HepG2 (cell line): Measurements from ENCODE around the gene COASY. TPM values are rescaled to one million over a fixed set of nuclear protein-coding genes. Genes with fewer than 3 reads are reported as not detected.

ENCODE experiments used
- ARNT2 ChIP-seq: sonication (generic); formaldehyde crosslinking; IDR thresholded peaks from 2 replicates; pipeline ENCODE4 v1.8.0; 2022; ENCODE audit warnings: mild to moderate bottlenecking, low read depth, missing genetic modification reagents, moderate library complexity
- BORCS8-MEF2B ChIP-seq: sonication (generic); formaldehyde crosslinking; IDR thresholded peaks from 2 replicates; pipeline ENCODE4 v1.8.0; 2022; ENCODE audit warnings: mild to moderate bottlenecking, missing genetic modification reagents
- KDM5B ChIP-seq: sonication (generic); formaldehyde crosslinking; IDR thresholded peaks from 2 replicates; pipeline ENCODE4 v1.4.0; 2020; ENCODE audit warnings: missing genetic modification reagents, mild to moderate bottlenecking, borderline replicate concordance
- MZF1 ChIP-seq: sonication (generic); formaldehyde crosslinking; IDR thresholded peaks from 2 replicates; pipeline ENCODE4 v1.8.1; 2023; ENCODE audit warnings: mild to moderate bottlenecking, missing genetic modification reagents, borderline replicate concordance
- NFYC ChIP-seq: IDR thresholded peaks from 2 replicates; pipeline ENCODE4 v1.6.1; 2016; ENCODE audit warnings: missing genetic modification reagents, missing compliant biosample characterization
- NR2F2 ChIP-seq: IDR thresholded peaks from 2 replicates; pipeline ENCODE4 v1.6.1; 2012; ENCODE audit warnings: low read depth, inconsistent platforms, borderline replicate concordance
- POLR2AphosphoS5 ChIP-seq: IDR thresholded peaks from 2 replicates; pipeline ENCODE4 v1.6.1; 2012; ENCODE audit warnings: low read depth, low read length
- SALL1 ChIP-seq: sonication (generic); formaldehyde crosslinking; IDR thresholded peaks from 2 replicates; pipeline ENCODE4 v1.8.0; 2022; ENCODE audit warnings: mild to moderate bottlenecking, missing genetic modification reagents
- SOX5 ChIP-seq: IDR thresholded peaks from 2 replicates; pipeline ENCODE4 v1.6.1; 2016; ENCODE audit warnings: borderline replicate concordance
- TARDBP ChIP-seq: sonication (generic); formaldehyde crosslinking; IDR thresholded peaks from 2 replicates; pipeline ENCODE4 v1.8.0; 2022; ENCODE audit warnings: mild to moderate bottlenecking, missing genetic modification reagents
- ZMAT3 ChIP-seq: sonication (generic); formaldehyde crosslinking; conservative IDR thresholded peaks from 2 replicates; pipeline ENCODE4 v1.7.0; 2021; ENCODE audit warnings: missing genetic modification reagents
- ZNF225 ChIP-seq: sonication (generic); formaldehyde crosslinking; IDR thresholded peaks from 2 replicates; pipeline ENCODE4 v1.4.0; 2020; ENCODE audit warnings: mild to moderate bottlenecking, missing genetic modification reagents
- ZNF496 ChIP-seq: sonication (generic); formaldehyde crosslinking; IDR thresholded peaks from 2 replicates; pipeline ENCODE4 v1.8.1; 2023; ENCODE audit warnings: mild to moderate bottlenecking, moderate library complexity, missing genetic modification reagents; ENCODE audit not compliant: insufficient replicate concordance
- ZNF629 ChIP-seq: sonication (generic); formaldehyde crosslinking; conservative IDR thresholded peaks from 2 replicates; pipeline ENCODE4 v1.5.0; 2020; ENCODE audit warnings: missing genetic modification reagents
- ZSCAN12 ChIP-seq: sonication (generic); formaldehyde crosslinking; IDR thresholded peaks from 2 replicates; pipeline ENCODE4 v1.9.0; 2021; ENCODE audit warnings: mild to moderate bottlenecking, missing genetic modification reagents
- ZSCAN31 ChIP-seq: sonication (generic); formaldehyde crosslinking; IDR thresholded peaks from 2 replicates; pipeline ENCODE4 v1.5.0; 2020; ENCODE audit warnings: low read depth, mild to moderate bottlenecking, missing genetic modification reagents
- polyA plus RNA-seq, 8 experiments: library from polyadenylated mRNA; depleted of rRNA in 3 of 8; stranded (reverse) in 7 of 8; unstranded in 1 of 8; fragments of >200 nt; fragmentation: Illumina TruSeq in 4 of 8; extraction: Trizol in 4 of 8; gene quantifications; 2 replicates each; pipeline versions ENCODE4 v1.2.1 to v1.2.3, GENCODE V29; 2011 to 2016; ENCODE audit warnings: low read depth in 4 of 8, missing spikeins in 1 of 8, mixed read lengths in 1 of 8; ENCODE audit not compliant: insufficient read depth in 1 of 8
- total RNA-seq, 5 experiments: library from RNA; depleted of rRNA; stranded (reverse); fragments of >200 nt; fragmentation: Illumina TruSeq; extraction: Trizol; gene quantifications; 2 replicates each; pipeline ENCODE4 v1.2.3, GENCODE V29; 2016; ENCODE audit warnings: low read depth in 1 of 5
- TF ChIP-seq, protein P1 (sequence below): sonication (generic); formaldehyde crosslinking; conservative IDR thresholded peaks from 2 replicates; pipeline ENCODE4 v1.4.0; 2020; ENCODE audit warnings: mild to moderate bottlenecking, missing genetic modification reagents, moderate library complexity
- TF ChIP-seq, protein P2 (sequence below): sonication (generic); formaldehyde crosslinking; IDR thresholded peaks from 2 replicates; pipeline ENCODE4 v1.8.1; 2023; ENCODE audit warnings: missing genetic modification reagents, inconsistent platforms, borderline replicate concordance
- TF ChIP-seq, protein P3 (sequence below): IDR thresholded peaks from 2 replicates; pipeline ENCODE4 v1.6.1; 2012; ENCODE audit warnings: low read depth, low read length, improper control_type of control experiment
- TF ChIP-seq, protein P4 (sequence below): IDR thresholded peaks from 2 replicates; pipeline ENCODE4 v1.6.1; 2016
- TF ChIP-seq, protein P5 (sequence below): IDR thresholded peaks from 2 replicates; pipeline ENCODE4 v1.6.1; 2012; ENCODE audit warnings: inconsistent platforms
- TF ChIP-seq, protein P6 (sequence below): IDR thresholded peaks from 2 replicates; pipeline ENCODE4 v1.6.1; 2018; ENCODE audit warnings: missing genetic modification reagents, mild to moderate bottlenecking, missing compliant biosample characterization

The COASY gene
- total and polyA plus RNA-seq, 2 of the 13 experiments (the other 11 are each of a cell fraction or from before 2014, with no cell fraction given): 90.7 to 125 TPM

DNA sequence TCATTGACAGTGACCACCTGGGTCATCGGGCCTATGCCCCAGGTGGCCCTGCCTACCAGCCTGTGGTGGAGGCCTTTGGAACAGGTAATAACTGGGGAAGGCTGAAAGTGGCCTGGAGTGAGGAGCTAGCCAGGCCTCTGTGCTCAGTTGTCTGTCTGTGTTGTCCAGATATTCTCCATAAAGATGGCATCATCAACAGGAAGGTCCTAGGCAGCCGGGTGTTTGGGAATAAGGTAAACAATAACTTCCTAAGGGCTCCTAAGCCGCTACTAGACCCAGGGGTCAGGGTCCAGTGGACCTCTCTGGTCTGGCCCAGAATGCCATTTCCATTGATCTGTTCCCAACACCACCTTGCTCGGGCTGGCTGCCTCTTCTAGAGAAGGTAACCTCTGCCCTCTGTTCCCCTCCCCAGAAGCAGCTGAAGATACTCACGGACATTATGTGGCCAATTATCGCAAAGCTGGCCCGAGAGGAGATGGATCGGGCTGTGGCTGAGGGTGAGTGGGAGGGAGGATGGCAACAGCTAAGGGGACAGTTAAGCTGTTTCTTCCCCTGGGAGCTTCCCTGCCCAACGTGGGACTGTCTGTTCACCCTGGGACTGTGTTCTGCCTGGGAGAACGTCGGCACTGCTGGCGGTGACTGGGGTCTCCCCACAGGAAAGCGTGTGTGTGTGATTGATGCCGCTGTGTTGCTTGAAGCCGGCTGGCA lies 3.0 kb downstream of the COASY start (continued):
- peak; percentile 78 for TF ChIP-seq NR2F2
- no peak for TF ChIP-seq MZF1 (CRISPR knock-in tag)
- TF ChIP-seq TARDBP (CRISPR knock-in tag): peak; percentile 60
- TF ChIP-seq, protein P1, sequence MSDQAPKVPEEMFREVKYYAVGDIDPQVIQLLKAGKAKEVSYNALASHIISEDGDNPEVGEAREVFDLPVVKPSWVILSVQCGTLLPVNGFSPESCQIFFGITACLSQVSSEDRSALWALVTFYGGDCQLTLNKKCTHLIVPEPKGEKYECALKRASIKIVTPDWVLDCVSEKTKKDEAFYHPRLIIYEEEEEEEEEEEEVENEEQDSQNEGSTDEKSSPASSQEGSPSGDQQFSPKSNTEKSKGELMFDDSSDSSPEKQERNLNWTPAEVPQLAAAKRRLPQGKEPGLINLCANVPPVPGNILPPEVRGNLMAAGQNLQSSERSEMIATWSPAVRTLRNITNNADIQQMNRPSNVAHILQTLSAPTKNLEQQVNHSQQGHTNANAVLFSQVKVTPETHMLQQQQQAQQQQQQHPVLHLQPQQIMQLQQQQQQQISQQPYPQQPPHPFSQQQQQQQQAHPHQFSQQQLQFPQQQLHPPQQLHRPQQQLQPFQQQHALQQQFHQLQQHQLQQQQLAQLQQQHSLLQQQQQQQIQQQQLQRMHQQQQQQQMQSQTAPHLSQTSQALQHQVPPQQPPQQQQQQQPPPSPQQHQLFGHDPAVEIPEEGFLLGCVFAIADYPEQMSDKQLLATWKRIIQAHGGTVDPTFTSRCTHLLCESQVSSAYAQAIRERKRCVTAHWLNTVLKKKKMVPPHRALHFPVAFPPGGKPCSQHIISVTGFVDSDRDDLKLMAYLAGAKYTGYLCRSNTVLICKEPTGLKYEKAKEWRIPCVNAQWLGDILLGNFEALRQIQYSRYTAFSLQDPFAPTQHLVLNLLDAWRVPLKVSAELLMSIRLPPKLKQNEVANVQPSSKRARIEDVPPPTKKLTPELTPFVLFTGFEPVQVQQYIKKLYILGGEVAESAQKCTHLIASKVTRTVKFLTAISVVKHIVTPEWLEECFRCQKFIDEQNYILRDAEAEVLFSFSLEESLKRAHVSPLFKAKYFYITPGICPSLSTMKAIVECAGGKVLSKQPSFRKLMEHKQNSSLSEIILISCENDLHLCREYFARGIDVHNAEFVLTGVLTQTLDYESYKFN (CRISPR knock-in tag): peak; percentile 96
- no peak; the same call in 1 of the 2 replicates for TF ChIP-seq BORCS8-MEF2B (CRISPR knock-in tag)
- TF ChIP-seq NFYC: no peak
- TF ChIP-seq SOX5 (CRISPR knock-in tag): peak; percentile 75
- TF ChIP-seq, protein P2, sequence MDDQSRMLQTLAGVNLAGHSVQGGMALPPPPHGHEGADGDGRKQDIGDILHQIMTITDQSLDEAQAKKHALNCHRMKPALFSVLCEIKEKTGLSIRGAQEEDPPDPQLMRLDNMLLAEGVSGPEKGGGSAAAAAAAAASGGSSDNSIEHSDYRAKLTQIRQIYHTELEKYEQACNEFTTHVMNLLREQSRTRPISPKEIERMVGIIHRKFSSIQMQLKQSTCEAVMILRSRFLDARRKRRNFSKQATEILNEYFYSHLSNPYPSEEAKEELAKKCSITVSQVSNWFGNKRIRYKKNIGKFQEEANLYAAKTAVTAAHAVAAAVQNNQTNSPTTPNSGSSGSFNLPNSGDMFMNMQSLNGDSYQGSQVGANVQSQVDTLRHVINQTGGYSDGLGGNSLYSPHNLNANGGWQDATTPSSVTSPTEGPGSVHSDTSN (CRISPR knock-in tag): no peak
- no peak; the same call in 1 of the 2 replicates for TF ChIP-seq ZSCAN12 (CRISPR knock-in tag)
- no peak for TF ChIP-seq KDM5B
- TF ChIP-seq POLR2AphosphoS5: peak; percentile 49; the same call in 1 of the 2 replicates
- no peak for TF ChIP-seq ZNF629 (CRISPR knock-in tag)
- TF ChIP-seq ARNT2 (CRISPR knock-in tag): no peak
- TF ChIP-seq, protein P3, sequence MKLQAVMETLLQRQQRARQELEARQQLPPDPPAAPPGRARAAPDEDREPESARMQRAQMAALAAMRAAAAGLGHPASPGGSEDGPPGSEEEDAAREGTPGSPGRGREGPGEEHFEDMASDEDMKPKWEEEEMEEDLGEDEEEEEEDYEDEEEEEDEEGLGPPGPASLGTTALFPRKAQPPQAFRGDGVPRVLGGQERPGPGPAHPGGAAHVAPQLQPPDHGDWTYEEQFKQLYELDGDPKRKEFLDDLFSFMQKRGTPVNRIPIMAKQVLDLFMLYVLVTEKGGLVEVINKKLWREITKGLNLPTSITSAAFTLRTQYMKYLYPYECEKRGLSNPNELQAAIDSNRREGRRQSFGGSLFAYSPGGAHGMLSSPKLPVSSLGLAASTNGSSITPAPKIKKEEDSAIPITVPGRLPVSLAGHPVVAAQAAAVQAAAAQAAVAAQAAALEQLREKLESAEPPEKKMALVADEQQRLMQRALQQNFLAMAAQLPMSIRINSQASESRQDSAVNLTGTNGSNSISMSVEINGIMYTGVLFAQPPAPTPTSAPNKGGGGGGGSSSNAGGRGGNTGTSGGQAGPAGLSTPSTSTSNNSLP: peak; percentile 39; the same call in 1 of the 2 replicates
- peak; percentile 93 for TF ChIP-seq SALL1 (CRISPR knock-in tag)
- TF ChIP-seq, protein P4, sequence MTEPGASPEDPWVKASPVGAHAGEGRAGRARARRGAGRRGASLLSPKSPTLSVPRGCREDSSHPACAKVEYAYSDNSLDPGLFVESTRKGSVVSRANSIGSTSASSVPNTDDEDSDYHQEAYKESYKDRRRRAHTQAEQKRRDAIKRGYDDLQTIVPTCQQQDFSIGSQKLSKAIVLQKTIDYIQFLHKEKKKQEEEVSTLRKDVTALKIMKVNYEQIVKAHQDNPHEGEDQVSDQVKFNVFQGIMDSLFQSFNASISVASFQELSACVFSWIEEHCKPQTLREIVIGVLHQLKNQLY (CRISPR knock-in tag): no peak
- 0 out of 2 replicates have a peak, but pooled peaks have one; percentile 15 for TF ChIP-seq ZMAT3 (CRISPR knock-in tag)
- TF ChIP-seq, protein P5, sequence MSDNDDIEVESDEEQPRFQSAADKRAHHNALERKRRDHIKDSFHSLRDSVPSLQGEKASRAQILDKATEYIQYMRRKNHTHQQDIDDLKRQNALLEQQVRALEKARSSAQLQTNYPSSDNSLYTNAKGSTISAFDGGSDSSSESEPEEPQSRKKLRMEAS: peak; percentile 46; the same call in 1 of the 2 replicates
- TF ChIP-seq, protein P6, sequence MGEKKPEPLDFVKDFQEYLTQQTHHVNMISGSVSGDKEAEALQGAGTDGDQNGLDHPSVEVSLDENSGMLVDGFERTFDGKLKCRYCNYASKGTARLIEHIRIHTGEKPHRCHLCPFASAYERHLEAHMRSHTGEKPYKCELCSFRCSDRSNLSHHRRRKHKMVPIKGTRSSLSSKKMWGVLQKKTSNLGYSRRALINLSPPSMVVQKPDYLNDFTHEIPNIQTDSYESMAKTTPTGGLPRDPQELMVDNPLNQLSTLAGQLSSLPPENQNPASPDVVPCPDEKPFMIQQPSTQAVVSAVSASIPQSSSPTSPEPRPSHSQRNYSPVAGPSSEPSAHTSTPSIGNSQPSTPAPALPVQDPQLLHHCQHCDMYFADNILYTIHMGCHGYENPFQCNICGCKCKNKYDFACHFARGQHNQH (CRISPR knock-in tag): peak; percentile 85
- no peak for TF ChIP-seq ZSCAN31
- peak; percentile 76; the same call in 1 of the 2 replicates for TF ChIP-seq ZNF225 (CRISPR knock-in tag)
- TF ChIP-seq ZNF496 (CRISPR knock-in tag): no peak
